Natural killer cell treated with Interleukin-12 subunit alpha and Interleukin-12 subunit beta and Interleukin-15 and Interleukin-18, amount 100 ng/mL, for 72 hours (primary cell): ENCODE results near the gene SAXO1. TPM values are rescaled to one million over a fixed set of nuclear protein-coding genes. Genes with fewer than 3 reads are reported as not detected.

Source experiments
- ATAC-seq, 2 donors: fragments of 150-1000 bp; cut with Tn5 transposase in 1 of 2; sonication (Bioruptor Pico), chemical (Tn5 transposase) in 1 of 2; 2 replicates each; pipeline ENCODE4 v1.10.0; 2021
- DNase-seq: peaks from one replicate; pipeline ENCODE4 v3.0.0; 2022; ENCODE audit warnings: low spot score
- H3K27ac Mint-ChIP-seq, 2 donors: 1 replicate in 1 of 2; 2 replicates in 1 of 2; pipeline ENCODE4 v1.8.0; 2022; ENCODE audit warnings: mixed read lengths in 2 of 2, mild to moderate bottlenecking in 1 of 2, moderate library complexity in 1 of 2
- H3K27me3 Mint-ChIP-seq, 2 donors: 1 replicate in 1 of 2; 2 replicates in 1 of 2; pipeline ENCODE4 v1.8.0; 2022; ENCODE audit warnings: mixed read lengths in 2 of 2
- H3K36me3 Mint-ChIP-seq: one replicate; pipeline ENCODE4 v1.8.0; 2022; ENCODE audit warnings: mixed read lengths
- H3K4me1 Mint-ChIP-seq, 2 donors: 1 replicate in 1 of 2; 2 replicates in 1 of 2; pipeline ENCODE4 v1.8.0; 2022; ENCODE audit warnings: low read depth in 2 of 2, mixed read lengths in 2 of 2, mild to moderate bottlenecking in 1 of 2
- H3K4me3 Mint-ChIP-seq: one replicate; pipeline ENCODE4 v1.8.0; 2022; ENCODE audit warnings: mixed read lengths
- H3K9me3 Mint-ChIP-seq: 2 replicates; pipeline ENCODE4 v1.8.0; 2022; ENCODE audit warnings: mixed read lengths
- total RNA-seq, 2 donors: library from RNA; stranded (reverse); gene quantifications; one replicate each; pipeline ENCODE4 v1.2.3, GENCODE V29; 2022

Gene SAXO1
- total RNA-seq, result not detected

GRCh38 chr9:19033015-19033414 is at the start of gene SAXO1:
Gene SAXO1 (minus strand): TSS chr9:19033209. CDS start chr9:19032908, 301 bp downstream.
- H3K4me1 Mint-ChIP-seq, result no peaks in the 10 kb centered on the region
- no peaks in the 10 kb centered on the region for H3K36me3 Mint-ChIP-seq
- H3K9me3 Mint-ChIP-seq, result no peaks in the 10 kb centered on the region
- H3K27me3 Mint-ChIP-seq, result peaks cover 7 to 16% of the 10 kb centered on the region in 2 donors
- ATAC-seq (no peak), DNase-seq (no peak)
- H3K27ac Mint-ChIP-seq, result no peak within 1 kb of the TSS
- H3K4me3 Mint-ChIP-seq, result no peak within 1 kb of the TSS

- Mint-ChIP-seq H3K4me1 (peaks cover 0 to 3% of the 10 kb centered on the region in 2 donors), H3K36me3 (peaks cover 29% of the 10 kb centered on the region), H3K27ac (no peak overlapping the region)
Observed at GRCh38 chr9:19074836-19075235, 41.8 kb upstream of the SAXO1 start.

GRCh38 chr9:19074229-19074628 is 41.2 kb upstream of the SAXO1 start:
- Mint-ChIP-seq H3K27ac (no peak overlapping the region), H3K36me3 (peaks cover 32% of the 10 kb centered on the region), H3K9me3 (no peaks in the 10 kb centered on the region), H3K4me1 (peaks cover 0 to 3% of the 10 kb centered on the region in 2 donors), H3K4me3 (no peak overlapping the region), H3K27me3 (no peaks in the 10 kb centered on the region)
- ATAC-seq (no peak), DNase-seq (no peak)

More at GRCh38 chr9:19074836-19075235, 41.8 kb upstream of the SAXO1 start:
- Mint-ChIP-seq H3K9me3 (no peaks in the 10 kb centered on the region), H3K4me3 (no peak overlapping the region), H3K27me3 (no peaks in the 10 kb centered on the region)
- no peak for DNase-seq
- ATAC-seq, result no peak

GRCh38 chr9:19057033-19057432 is 24.0 kb upstream of the SAXO1 start:
- Mint-ChIP-seq H3K36me3 (peaks cover 36% of the 10 kb centered on the region), H3K27me3 (no peaks in the 10 kb centered on the region), H3K4me1 (peaks cover 6 to 8% of the 10 kb centered on the region in 2 donors), H3K4me3 (no peak overlapping the region), H3K27ac (no peak overlapping the region), H3K9me3 (no peaks in the 10 kb centered on the region)
- ATAC-seq (no peak), DNase-seq (no peak)

GRCh38 chr9:19050637-19051591 is 17.9 kb upstream of the SAXO1 start:
- Mint-ChIP-seq H3K4me3 (peak overlapping the region; percentile 92), H3K36me3 (peaks cover 12% of the 10 kb centered on the region), H3K27ac (peak overlapping the region; percentile 95 to 98), H3K4me1 (peaks cover 27 to 35% of the 10 kb centered on the region in 2 donors), H3K27me3 (no peaks in the 10 kb centered on the region), H3K9me3 (no peaks in the 10 kb centered on the region)
- ATAC-seq, result no peak
- DNase-seq, result no peak

- Mint-ChIP-seq H3K4me1 (peaks cover 25 to 35% of the 10 kb centered on the region in 2 donors), H3K4me3 (peak overlapping the region; percentile 92), H3K27me3 (no peaks in the 10 kb centered on the region), H3K9me3 (no peaks in the 10 kb centered on the region), H3K27ac (peak overlapping the region; percentile 95 to 98), H3K36me3 (peaks cover 6% of the 10 kb centered on the region)
- no peak for ATAC-seq
- no peak for DNase-seq
Observed at GRCh38 chr9:19049917-19050636, 17.1 kb upstream of the SAXO1 start.

GRCh38 chr9:19048966-19049916 is 16.2 kb upstream of the SAXO1 start, which contains the start of gene RRAGA:
Gene RRAGA (plus strand): TSS chr9:19049427. CDS start chr9:19049660, 233 bp downstream.
- peaks cover 25 to 35% of the 10 kb centered on the region in 2 donors for H3K4me1 Mint-ChIP-seq
- no peaks in the 10 kb centered on the region for H3K27me3 Mint-ChIP-seq
- H3K4me3 Mint-ChIP-seq, result peak within 1 kb of the TSS; percentile 92
- DNase-seq, result peak; percentile 94
- no peaks in the 10 kb centered on the region for H3K9me3 Mint-ChIP-seq
- ATAC-seq, result peak; percentile 93 to 96
- H3K36me3 Mint-ChIP-seq, result peaks cover 6% of the 10 kb centered on the region
- H3K27ac Mint-ChIP-seq, result peak within 1 kb of the TSS; percentile 95 to 98

GRCh38 chr9:19036611-19037010 is 3.6 kb upstream of the SAXO1 start:
- DNase-seq (no peak), ATAC-seq (no peak)
- H3K9me3 Mint-ChIP-seq, result no peaks in the 10 kb centered on the region
- H3K27me3 Mint-ChIP-seq, result no peaks in the 10 kb centered on the region
- no peaks in the 10 kb centered on the region for H3K4me1 Mint-ChIP-seq
- no peak overlapping the region for H3K4me3 Mint-ChIP-seq
- no peaks in the 10 kb centered on the region for H3K36me3 Mint-ChIP-seq
- H3K27ac Mint-ChIP-seq, result no peak overlapping the region

GRCh38 chr9:19032406-19032805 is 603 bp downstream of the SAXO1 start:
- DNase-seq (no peak), ATAC-seq (no peak)
- H3K4me3 Mint-ChIP-seq, result no peak overlapping the region
- no peak overlapping the region for H3K27ac Mint-ChIP-seq
- no peaks in the 10 kb centered on the region for H3K9me3 Mint-ChIP-seq
- H3K36me3 Mint-ChIP-seq, result no peaks in the 10 kb centered on the region
- H3K27me3 Mint-ChIP-seq, result peaks cover 9 to 16% of the 10 kb centered on the region in 2 donors
- H3K4me1 Mint-ChIP-seq, result no peaks in the 10 kb centered on the region

- Mint-ChIP-seq H3K27ac (no peak overlapping the region), H3K4me1 (peaks cover 0 to 7% of the 10 kb centered on the region in 2 donors), H3K9me3 (no peaks in the 10 kb centered on the region), H3K36me3 (no peaks in the 10 kb centered on the region), H3K27me3 (peaks cover 11 to 16% of the 10 kb centered on the region in 2 donors), H3K4me3 (no peak overlapping the region)
- ATAC-seq, result peak in 1 of 2 donors; percentile 54
- DNase-seq, result no peak
Observed at GRCh38 chr9:19030899-19031298, 2.1 kb downstream of the SAXO1 start.

GRCh38 chr9:19028835-19029451 is 4.1 kb downstream of the SAXO1 start:
- DNase-seq (no peak), ATAC-seq (peak in 1 of 2 donors; percentile 61)
- H3K4me3 Mint-ChIP-seq, result no peak overlapping the region
- H3K9me3 Mint-ChIP-seq, result no peaks in the 10 kb centered on the region
- no peak overlapping the region for H3K27ac Mint-ChIP-seq
- H3K4me1 Mint-ChIP-seq, result peaks cover 0 to 7% of the 10 kb centered on the region in 2 donors
- H3K27me3 Mint-ChIP-seq, result peaks cover 11 to 16% of the 10 kb centered on the region in 2 donors
- no peaks in the 10 kb centered on the region for H3K36me3 Mint-ChIP-seq

- peaks cover 16 to 27% of the 10 kb centered on the region in 2 donors for H3K27me3 Mint-ChIP-seq
- H3K27ac Mint-ChIP-seq, result no peak overlapping the region
- ATAC-seq (no peak), DNase-seq (no peak)
- H3K4me3 Mint-ChIP-seq, result no peak overlapping the region
- H3K36me3 Mint-ChIP-seq, result no peaks in the 10 kb centered on the region
- no peaks in the 10 kb centered on the region for H3K9me3 Mint-ChIP-seq
- peaks cover 0 to 7% of the 10 kb centered on the region in 2 donors for H3K4me1 Mint-ChIP-seq
Observed at GRCh38 chr9:19027825-19028224, 5.2 kb downstream of the SAXO1 start.
